GM19025 (cell line): ENCODE measurements around the gene PRICKLE3.
"Not testable (repeated sequence)": the region's sequence is repeated elsewhere in the genome, so short reads cannot be mapped to it uniquely, and the experiment has no call there.

Source experiments
- ATAC-seq: cut with Tn5 transposase; IDR thresholded peaks from one replicate; pipeline ENCODE4 v1.9.1; 2021; ENCODE audit warnings: mild to moderate bottlenecking, low read depth, moderate library complexity; ENCODE audit not compliant: unreplicated experiment

Gene PRICKLE3

GRCh38 chrX:49187028-49187394, 838 bp upstream of the PRICKLE3 start:
- ATAC-seq, result no peak

- peak; percentile 40 for ATAC-seq
Observed at GRCh38 chrX:49184294-49185281, 1.6 kb downstream of the PRICKLE3 start.

GRCh38 chrX:49183701-49184281, 2.4 kb downstream of the PRICKLE3 start:
- no peak for ATAC-seq

GRCh38 chrX:49179358-49179757, 6.8 kb downstream of the PRICKLE3 start:
- no peak for ATAC-seq

GRCh38 chrX:49178537-49178936, 7.6 kb downstream of the PRICKLE3 start:
- no peak for ATAC-seq

- no peak for ATAC-seq
Observed at GRCh38 chrX:49177873-49178480, 8.2 kb downstream of the PRICKLE3 start.

- ATAC-seq, result no peak
Observed at GRCh38 chrX:49177338-49177833, 8.8 kb downstream of the PRICKLE3 start.

- ATAC-seq, result no peak
Observed at GRCh38 chrX:49176421-49177326, 9.5 kb downstream of the PRICKLE3 start.

GRCh38 chrX:49175435-49176274, 10.5 kb downstream of the PRICKLE3 start:
- no peak for ATAC-seq

GRCh38 chrX:49174723-49175122, 11.4 kb downstream of the PRICKLE3 start:
- ATAC-seq, result no peak

- ATAC-seq, result not testable (repeated sequence)
Observed at GRCh38 chrX:49173544-49173943, 12.6 kb downstream of the PRICKLE3 start.

GRCh38 chrX:49172280-49172780, 13.8 kb downstream of the PRICKLE3 start:
- ATAC-seq, result peak; percentile 71

- ATAC-seq, result peak; percentile 34
Observed at GRCh38 chrX:49171752-49172279, 14.4 kb downstream of the PRICKLE3 start, which contains the start of gene PLP2. Gene PLP2 (plus strand): TSS chrX:49171898. CDS start chrX:49172001, 103 bp downstream.

- no peak for ATAC-seq
Observed at GRCh38 chrX:49167740-49168108, 18.4 kb downstream of the PRICKLE3 start.

- peak; percentile 28 for ATAC-seq
Observed at GRCh38 chrX:49166914-49167739, 19.0 kb downstream of the PRICKLE3 start.

GRCh38 chrX:49165901-49166881, 20.0 kb downstream of the PRICKLE3 start:
- ATAC-seq, result peak; percentile 20
